Upper lobe of left lung (tissue), 6 donors: ENCODE data around the gene SRD5A2. TPM values are rescaled to one million over a fixed set of nuclear protein-coding genes. Genes with fewer than 3 reads are reported as not detected.

Experiments
- ATAC-seq, 2 donors: fragments of 200-7000 bp; cut with Tn5 transposase; one replicate each; pipeline ENCODE4 v1.9.1; 2022; ENCODE audit warnings: mild to moderate bottlenecking in 2 of 2, moderate library complexity in 2 of 2; ENCODE audit not compliant: low FRiP score in 2 of 2
- DNase-seq, 2 donors: peaks; one replicate each; pipeline ENCODE4 v3.0.0-alpha.2; 2019 to 2020
- H3K27ac ChIP-seq, 4 donors: fragments of 200-600 bp; sonication (generic); one replicate each; pipeline ENCODE4 v1.5.1; 2016 to 2019
- H3K27me3 ChIP-seq, 4 donors: fragments of 200-600 bp; sonication (generic); one replicate each; pipeline ENCODE4 v1.5.1; 2017 to 2019
- H3K36me3 ChIP-seq, 4 donors: fragments of 200-600 bp; sonication (generic); one replicate each; pipeline ENCODE4 v1.5.1; 2016 to 2019
- H3K4me1 ChIP-seq, 4 donors: fragments of 200-600 bp; sonication (generic); one replicate each; pipeline ENCODE4 v1.5.1; 2018 to 2019
- H3K4me3 ChIP-seq, 4 donors: fragments of 200-600 bp; sonication (generic); one replicate each; pipeline ENCODE4 v1.5.1; 2017 to 2019; ENCODE audit warnings: mild to moderate bottlenecking in 2 of 4, moderate library complexity in 1 of 4
- H3K9me3 ChIP-seq, 4 donors: fragments of 200-600 bp; sonication (generic); one replicate each; pipeline ENCODE4 v1.5.1; 2018 to 2019
- CTCF ChIP-seq, 6 experiments: fragments of 450-650 bp in 4 of 6; fragments of 200-600 bp in 2 of 6; sonication (generic) in 2 of 6; IDR thresholded peaks; one replicate each; pipeline ENCODE4 v1.5.1; 2016 to 2019; ENCODE audit warnings: antibody characterized with exemption in 6 of 6
- EP300 ChIP-seq, 4 donors: sonication (generic); formaldehyde crosslinking; IDR thresholded peaks; one replicate each; pipeline ENCODE4 v1.5.1; 2017; ENCODE audit warnings: antibody characterized with exemption in 4 of 4, control low read depth in 2 of 4
- POLR2A ChIP-seq, 4 donors: fragments of 450-650 bp; IDR thresholded peaks; one replicate each; pipeline ENCODE4 v1.5.1; 2016 to 2017; ENCODE audit warnings: antibody characterized with exemption in 4 of 4, mild to moderate bottlenecking in 2 of 4
- POLR2AphosphoS5 ChIP-seq, 2 donors: sonication (generic); formaldehyde crosslinking; IDR thresholded peaks; one replicate each; pipeline ENCODE4 v1.5.1; 2017; ENCODE audit warnings: antibody characterized with exemption in 2 of 2
- WGBS, 2 donors: methylation state at CpG; one replicate each; pipeline ENCODE4 v1.1.5; 2017 to 2018; 5-methylcytosine and 5-hydroxymethylcytosine counted together
- total RNA-seq, 6 donors: library from RNA; depleted of rRNA in 4 of 6; stranded (reverse); fragments of >200 nt in 4 of 6; gene quantifications; one replicate each; pipeline versions ENCODE4 v1.1.0 to v1.2.1, GENCODE V29; 2016 to 2021
- donor health status: DM: no; HTN: no; CAD: no; lungs with moderate emphysema.
- donor health status: DM: no; HTN: yes; CAD: no; lungs with severe emphysema.

Gene SRD5A2
- total RNA-seq, 6 donors from 2014 or later: 0.09 to 3.7 (median 0.62) TPM

- DNase-seq (peak in 1 of 2 donors; percentile 52), ATAC-seq (no peak)
- H3K27me3 ChIP-seq: no peaks in the 10 kb centered on the region
- no peak overlapping the region for H3K27ac ChIP-seq
- no peak overlapping the region for H3K4me3 ChIP-seq
- 91 to 92% methylated on average over 5 to 10 of the region's 10 CpGs for WGBS, 2 donors
- peaks cover 0 to 6% (median 0%) of the 10 kb centered on the region in 4 donors for H3K9me3 ChIP-seq
- H3K36me3 ChIP-seq: no peaks in the 10 kb centered on the region
- TF ChIP-seq POLR2A (IDR thresholded peaks at IDR 0.05) (no peak), CTCF (IDR thresholded peaks at IDR 0.05) (no peak)
- H3K4me1 ChIP-seq: no peaks in the 10 kb centered on the region
Observed at GRCh38 chr2:31568585-31569201, 12.0 kb downstream of the SRD5A2 start.

DNA sequence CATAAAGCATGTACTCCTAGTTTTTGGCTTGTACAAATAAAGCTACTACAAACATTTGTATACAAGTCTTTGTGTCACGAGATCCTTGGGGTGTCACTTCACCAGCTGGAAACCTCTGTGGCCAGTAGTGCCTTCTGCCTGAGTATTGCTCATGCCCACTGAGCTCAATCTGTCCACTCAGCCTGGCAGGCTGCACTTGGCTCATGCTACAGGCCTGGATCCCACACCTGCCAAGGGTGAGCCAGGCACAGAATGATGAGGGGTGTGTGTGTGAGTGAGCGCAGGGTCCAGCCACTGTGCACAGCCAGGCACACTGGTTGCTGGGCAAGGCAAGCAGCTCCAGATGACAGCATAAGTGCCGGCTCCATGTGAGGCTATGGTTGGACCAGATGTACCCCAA is 13.1 kb downstream of the SRD5A2 start:
- Histone ChIP-seq H3K4me3 (no peak overlapping the region), H3K4me1 (no peaks in the 10 kb centered on the region), H3K36me3 (no peaks in the 10 kb centered on the region), H3K27ac (no peak overlapping the region), H3K27me3 (no peaks in the 10 kb centered on the region), H3K9me3 (peaks cover 0 to 6% (median 0%) of the 10 kb centered on the region in 4 donors)
- TF ChIP-seq POLR2A (IDR thresholded peaks at IDR 0.05) (no peak), POLR2AphosphoS5 (IDR thresholded peaks at IDR 0.05) (no peak), CTCF (IDR thresholded peaks at IDR 0.05) (no peak), EP300 (IDR thresholded peaks at IDR 0.05) (no peak)
- 67 to 74% methylated on average over 1 to 3 of the region's 3 CpGs for WGBS, 2 donors
- DNase-seq (no peak), ATAC-seq (no peak)

DNA sequence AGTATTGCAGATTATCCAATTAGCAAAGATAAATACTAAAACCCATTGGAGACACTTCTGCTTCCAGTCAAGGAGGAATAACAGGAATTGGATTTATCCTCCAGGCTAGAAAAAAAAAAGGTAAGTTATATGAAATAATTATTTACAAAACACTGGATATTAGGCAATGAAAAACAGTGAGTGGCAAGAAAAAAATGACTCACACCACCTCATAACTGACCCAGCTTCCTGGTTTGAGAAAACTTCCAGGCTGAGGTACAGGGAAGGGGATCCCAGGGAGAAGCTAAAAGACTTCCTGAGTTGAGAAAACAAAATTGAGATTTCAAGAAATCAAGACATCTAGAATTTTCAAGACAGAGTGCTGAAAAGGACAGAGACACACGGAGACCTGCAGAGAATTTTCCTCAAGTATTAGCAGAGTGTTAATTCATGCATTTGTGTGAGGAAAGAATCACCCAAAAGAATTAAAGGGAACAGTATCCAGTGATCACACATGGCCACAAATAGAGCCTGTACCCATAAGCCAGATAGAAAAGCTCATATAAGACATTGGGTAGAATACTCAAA is 17.4 kb downstream of the SRD5A2 start:
- no peak for TF ChIP-seq POLR2A (IDR thresholded peaks at IDR 0.05)
- no peak for TF ChIP-seq CTCF (IDR thresholded peaks at IDR 0.05)
- no peak for TF ChIP-seq EP300 (IDR thresholded peaks at IDR 0.05)
- no peak for TF ChIP-seq POLR2AphosphoS5 (IDR thresholded peaks at IDR 0.05)
- ATAC-seq (no peak), DNase-seq (no peak)
- Histone ChIP-seq H3K9me3 (no peaks in the 10 kb centered on the region), H3K36me3 (no peaks in the 10 kb centered on the region), H3K4me3 (no peak overlapping the region), H3K27ac (no peak overlapping the region), H3K4me1 (no peaks in the 10 kb centered on the region), H3K27me3 (no peaks in the 10 kb centered on the region)
- 44 to 53% methylated on average over 1 of the region's 1 CpG for WGBS, 2 donors

- H3K27me3 ChIP-seq: no peaks in the 10 kb centered on the region
- no peaks in the 10 kb centered on the region for H3K9me3 ChIP-seq
- H3K4me1 ChIP-seq: no peaks in the 10 kb centered on the region
- no peak overlapping the region for H3K4me3 ChIP-seq
- H3K36me3 ChIP-seq: no peaks in the 10 kb centered on the region
- WGBS, 2 donors: 0% methylated on average over 1 of the region's 1 CpG
- no peak for DNase-seq
- no peak overlapping the region for H3K27ac ChIP-seq
- no peak for TF ChIP-seq CTCF (IDR thresholded peaks at IDR 0.05)
- TF ChIP-seq EP300 (IDR thresholded peaks at IDR 0.05): no peak
- TF ChIP-seq POLR2A (IDR thresholded peaks at IDR 0.05): no peak
- TF ChIP-seq POLR2AphosphoS5 (IDR thresholded peaks at IDR 0.05): no peak
- ATAC-seq: no peak
Observed at GRCh38 chr2:31561823-31562222, 18.9 kb downstream of the SRD5A2 start.
